ENCODE measurements around the gene GSK3A.

- no peak for TF ChIP-seq CTCF (IDR thresholded peaks at IDR 0.05)
- TF ChIP-seq POLR2A (IDR thresholded peaks at IDR 0.05): no peak
Observed at GRCh38 chr19:42239544-42240220, 2.7 kb downstream of the GSK3A start.

Data from body of pancreas (tissue), 4 donors.